GM18873 (cell line): ENCODE measurements around the gene C11orf42.
"Not testable (repeated sequence)": the region's sequence is repeated elsewhere in the genome, so short reads cannot be mapped to it uniquely, and the experiment has no call there.

Experiments
- ATAC-seq: cut with Tn5 transposase; IDR thresholded peaks from one replicate; pipeline ENCODE4 v1.9.1; 2021; ENCODE audit warnings: mild to moderate bottlenecking, moderate library complexity, moderate number of reproducible peaks; ENCODE audit not compliant: unreplicated experiment, low FRiP score

Gene C11orf42

GRCh38 chr11:6219359-6219758 lies 14.0 kb downstream of the C11orf42 start:
- no peak for ATAC-seq

- no peak for ATAC-seq
Measured at GRCh38 chr11:6223854-6224253, 18.5 kb downstream of the C11orf42 start.

GRCh38 chr11:6224421-6224820 lies 19.1 kb downstream of the C11orf42 start:
- no peak for ATAC-seq

GRCh38 chr11:6225024-6225423 lies 19.7 kb downstream of the C11orf42 start:
- no peak for ATAC-seq

- ATAC-seq: no peak
Measured at GRCh38 chr11:6225896-6226295, 20.5 kb downstream of the C11orf42 start.

- ATAC-seq: no peak
Measured at GRCh38 chr11:6228520-6228919, 23.2 kb downstream of the C11orf42 start.

- ATAC-seq: no peak
Measured at GRCh38 chr11:6229911-6230310, 24.6 kb downstream of the C11orf42 start.

GRCh38 chr11:6232899-6233298 lies 27.5 kb downstream of the C11orf42 start:
- no peak for ATAC-seq

- no peak for ATAC-seq
Measured at GRCh38 chr11:6233984-6234386, 28.6 kb downstream of the C11orf42 start.

- ATAC-seq: peak; percentile 95
Measured at GRCh38 chr11:6234387-6235107, 29.2 kb downstream of the C11orf42 start, which contains the start of gene FHIP1B. Gene FHIP1B (minus strand): TSS chr11:6234636. CDS start chr11:6224516, 10,120 bp downstream.

GRCh38 chr11:6237266-6237665 lies 31.9 kb downstream of the C11orf42 start:
- no peak for ATAC-seq

GRCh38 chr11:6237761-6238302 lies 32.5 kb downstream of the C11orf42 start:
- ATAC-seq: no peak

GRCh38 chr11:6238902-6239301 lies 33.5 kb downstream of the C11orf42 start, which contains the start of gene CNGA4:
Gene CNGA4 (plus strand): TSS chr11:6239089. CDS start chr11:6239207, 118 bp downstream.
- no peak for ATAC-seq

GRCh38 chr11:6240139-6240538 lies 34.8 kb downstream of the C11orf42 start:
- ATAC-seq: no peak

- no peak for ATAC-seq
Measured at GRCh38 chr11:6240781-6241180, 35.4 kb downstream of the C11orf42 start.

- no peak for ATAC-seq
Measured at GRCh38 chr11:6241316-6241715, 36.0 kb downstream of the C11orf42 start.

- no peak for ATAC-seq
Measured at GRCh38 chr11:6245536-6245935, 40.2 kb downstream of the C11orf42 start.

- ATAC-seq: no peak
Measured at GRCh38 chr11:6248248-6248647, 42.9 kb downstream of the C11orf42 start.

- not testable (repeated sequence) for ATAC-seq
Measured at GRCh38 chr11:6248897-6249296, 43.5 kb downstream of the C11orf42 start.

- no peak for ATAC-seq
Measured at GRCh38 chr11:6249770-6250555, 44.6 kb downstream of the C11orf42 start.

GRCh38 chr11:6251120-6251733 lies 45.9 kb downstream of the C11orf42 start:
- ATAC-seq: no peak
